Spleen (tissue), 11 donors: Measurements from ENCODE around the gene GPR52. TPM values are rescaled to one million over a fixed set of nuclear protein-coding genes. Genes with fewer than 3 reads are reported as not detected.

Source experiments
- DNase-seq: peaks from one replicate; pipeline ENCODE4 v3.0.0-alpha.2; 2020
- H3K27ac ChIP-seq, 8 donors: fragments of 200-600 bp; sonication (generic) in 7 of 8; 1 replicate in 4 of 8; 2 replicates in 4 of 8; pipeline versions ENCODE4 v1.5.0 to v1.8.0; 2016 to 2021; ENCODE audit warnings: inconsistent platforms in 4 of 8, mild to moderate bottlenecking in 4 of 8, moderate library complexity in 1 of 8
- H3K27me3 ChIP-seq, 7 donors: fragments of 200-600 bp; sonication (generic) in 6 of 7; replicated peaks in 1 of 7; 1 replicate in 4 of 7; 2 replicates in 3 of 7; pipeline versions ENCODE4 v1.5.0 to v1.8.0; 2016 to 2021; ENCODE audit warnings: inconsistent platforms in 3 of 7, mild to moderate bottlenecking in 1 of 7
- H3K36me3 ChIP-seq, 6 donors: fragments of 200-600 bp; sonication (generic) in 5 of 6; 1 replicate in 4 of 6; 2 replicates in 2 of 6; pipeline versions ENCODE4 v1.5.0 to v1.8.0; 2016 to 2021; ENCODE audit warnings: inconsistent platforms in 2 of 6
- H3K4me1 ChIP-seq, 6 donors: fragments of 200-600 bp; sonication (generic) in 5 of 6; 1 replicate in 3 of 6; 2 replicates in 3 of 6; pipeline versions ENCODE4 v1.5.0 to v1.8.0; 2016 to 2021; ENCODE audit warnings: inconsistent platforms in 3 of 6
- H3K4me3 ChIP-seq, 8 donors: fragments of 200-600 bp; sonication (generic) in 7 of 8; 1 replicate in 4 of 8; 2 replicates in 4 of 8; pipeline versions ENCODE4 v1.5.0 to v1.8.0; 2016 to 2021; ENCODE audit warnings: inconsistent platforms in 4 of 8, mild to moderate bottlenecking in 4 of 8, moderate library complexity in 2 of 8
- H3K9me3 ChIP-seq, 8 donors: fragments of 200-600 bp; sonication (generic) in 7 of 8; 1 replicate in 4 of 8; 2 replicates in 4 of 8; pipeline versions ENCODE4 v1.5.0 to v1.8.0; 2016 to 2021; ENCODE audit warnings: inconsistent platforms in 4 of 8
- POLR2A ChIP-seq, 3 donors: fragments of 450-650 bp; IDR thresholded peaks; one replicate each; pipeline ENCODE4 v1.5.1; 2017; ENCODE audit warnings: antibody characterized with exemption in 3 of 3, mild to moderate bottlenecking in 1 of 3
- POLR2AphosphoS5 ChIP-seq, 3 donors: sonication (generic); formaldehyde crosslinking; IDR thresholded peaks; one replicate each; pipeline ENCODE4 v1.5.1; 2017; ENCODE audit warnings: antibody characterized with exemption in 3 of 3
- WGBS, 5 donors: extraction: QIAGEN DNeasy Blood & Tissue Kit in 3 of 5; methylation state at CpG; one replicate each; pipeline versions ENCODE4 v1.1.5 to v1.1.7; 2013 to 2018; 5-methylcytosine and 5-hydroxymethylcytosine counted together
- intact Hi-C: fragments of 100-400 bp; cut with DNase I; formaldehyde crosslinking; loops from one replicate; pipeline ENCODE4 v1.15.0; 2023; ENCODE audit warnings: low total_unique reads
- polyA plus RNA-seq, 3 donors: library from polyadenylated mRNA; stranded (reverse); fragments of 200-250 nt; gene quantifications; one replicate each; pipeline ENCODE4 v1.2.1, GENCODE V29; 2013
- total RNA-seq, 7 donors: library from RNA; depleted of rRNA in 3 of 7; stranded (reverse); fragments of >200 nt in 3 of 7; fragmentation: NEBNext Ultra II Directional in 4 of 7; extraction: Animal tissue kit (Norgen Biotek cat#: 25700) in 4 of 7; gene quantifications; one replicate each; pipeline versions ENCODE4 v1.1.0 to v1.2.1, GENCODE V29; 2016 to 2021
- TF ChIP-seq, protein P1 (sequence below), 11 experiments: fragments of 200-600 bp in 7 of 11; fragments of 450-650 bp in 4 of 11; sonication (generic) in 4 of 11; IDR thresholded peaks in 8 of 11; conservative IDR thresholded peaks in 3 of 11; 1 replicate in 7 of 11; 2 replicates in 4 of 11; pipeline versions ENCODE4 v1.4.0 to v1.8.0; 2016 to 2021; ENCODE audit warnings: antibody characterized with exemption in 11 of 11, inconsistent platforms in 4 of 11, mild to moderate bottlenecking in 1 of 11
- donor health status: healthy with polysubstance abuse.
- donor health status: DM: no; HTN: no; CAD: no; lungs with moderate emphysema.
- donor health status: DM: no; HTN: no; CAD: no.
- donor health status: Bipolar disorder and iron deficiency.
- donor health status: healthy.
- donor health status: DM: no; HTN: no; CAD: no.
- donor health status: DM: yes; HTN: yes; CAD: no.

Gene GPR52
- total and polyA plus RNA-seq, 10 donors: 0.13 to 21.4 (median 6.3) TPM; not detected in 2

GRCh38 chr1:174413632-174414031 lies 34.1 kb upstream of the GPR52 start:
- intact Hi-C loops: no loop called here
- Histone ChIP-seq H3K27me3 (no peaks in the 10 kb centered on the region), H3K4me3 (peak overlapping the region in 1 of 8 donors; percentile 15), H3K27ac (no peak overlapping the region), H3K36me3 (no peaks in the 10 kb centered on the region), H3K4me1 (peaks cover 0 to 10% (median 0%) of the 10 kb centered on the region in 6 donors), H3K9me3 (peaks cover 0 to 10% (median 2%) of the 10 kb centered on the region in 8 donors)
- TF ChIP-seq POLR2A (IDR thresholded peaks at IDR 0.05): no peak
- TF ChIP-seq, protein P1, sequence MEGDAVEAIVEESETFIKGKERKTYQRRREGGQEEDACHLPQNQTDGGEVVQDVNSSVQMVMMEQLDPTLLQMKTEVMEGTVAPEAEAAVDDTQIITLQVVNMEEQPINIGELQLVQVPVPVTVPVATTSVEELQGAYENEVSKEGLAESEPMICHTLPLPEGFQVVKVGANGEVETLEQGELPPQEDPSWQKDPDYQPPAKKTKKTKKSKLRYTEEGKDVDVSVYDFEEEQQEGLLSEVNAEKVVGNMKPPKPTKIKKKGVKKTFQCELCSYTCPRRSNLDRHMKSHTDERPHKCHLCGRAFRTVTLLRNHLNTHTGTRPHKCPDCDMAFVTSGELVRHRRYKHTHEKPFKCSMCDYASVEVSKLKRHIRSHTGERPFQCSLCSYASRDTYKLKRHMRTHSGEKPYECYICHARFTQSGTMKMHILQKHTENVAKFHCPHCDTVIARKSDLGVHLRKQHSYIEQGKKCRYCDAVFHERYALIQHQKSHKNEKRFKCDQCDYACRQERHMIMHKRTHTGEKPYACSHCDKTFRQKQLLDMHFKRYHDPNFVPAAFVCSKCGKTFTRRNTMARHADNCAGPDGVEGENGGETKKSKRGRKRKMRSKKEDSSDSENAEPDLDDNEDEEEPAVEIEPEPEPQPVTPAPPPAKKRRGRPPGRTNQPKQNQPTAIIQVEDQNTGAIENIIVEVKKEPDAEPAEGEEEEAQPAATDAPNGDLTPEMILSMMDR (IDR thresholded peaks at IDR 0.05 in 8 of 11, conservative IDR thresholded peaks at IDR 0.05 in 3 of 11): no peak
- no peak for TF ChIP-seq POLR2AphosphoS5 (IDR thresholded peaks at IDR 0.05)
- 80 to 92% (median 86%) methylated on average over 4 of the region's 4 CpGs for WGBS, 5 donors
- no peak for DNase-seq

DNA sequence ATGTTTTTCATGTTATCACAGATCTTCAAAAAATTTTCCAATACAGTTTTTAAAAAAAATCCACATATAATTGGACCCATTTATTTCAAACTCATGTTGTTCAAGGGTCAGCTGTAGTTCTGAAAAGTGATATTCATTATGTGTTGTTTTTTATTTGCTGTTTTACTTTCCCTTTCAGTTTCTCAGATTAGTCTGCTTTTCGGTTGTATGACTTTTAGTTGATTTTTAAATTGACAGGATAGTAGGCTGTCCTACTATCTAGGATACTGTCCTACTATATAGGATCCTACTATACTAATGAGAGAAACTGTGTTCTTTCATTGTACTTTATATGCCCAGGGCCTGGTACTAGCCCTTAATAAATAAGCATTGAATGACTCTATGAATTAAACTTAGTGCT lies 33.6 kb upstream of the GPR52 start:
- 17 to 25% (median 18%) methylated on average over 1 of the region's 1 CpG for WGBS, 5 donors
- H3K27ac ChIP-seq: peak overlapping the region in 1 of 8 donors; percentile 21
- H3K36me3 ChIP-seq: no peaks in the 10 kb centered on the region
- no peak for DNase-seq
- intact Hi-C loops: no loop called here
- H3K27me3 ChIP-seq: no peaks in the 10 kb centered on the region
- TF ChIP-seq POLR2AphosphoS5 (IDR thresholded peaks at IDR 0.05) (no peak), POLR2A (IDR thresholded peaks at IDR 0.05) (no peak)
- TF ChIP-seq, protein P1 (IDR thresholded peaks at IDR 0.05 in 8 of 11, conservative IDR thresholded peaks at IDR 0.05 in 3 of 11): no peak
- H3K4me3 ChIP-seq: peak overlapping the region in 1 of 8 donors; percentile 15
- H3K9me3 ChIP-seq: peaks cover 0 to 10% (median 2%) of the 10 kb centered on the region in 8 donors
- H3K4me1 ChIP-seq: peaks cover 0 to 10% (median 0%) of the 10 kb centered on the region in 6 donors

GRCh38 chr1:174415506-174415905 lies 32.3 kb upstream of the GPR52 start:
- no peaks in the 10 kb centered on the region for H3K27me3 ChIP-seq
- TF ChIP-seq POLR2A (IDR thresholded peaks at IDR 0.05): no peak
- TF ChIP-seq, protein P1 (IDR thresholded peaks at IDR 0.05 in 8 of 11, conservative IDR thresholded peaks at IDR 0.05 in 3 of 11): no peak
- no peak for TF ChIP-seq POLR2AphosphoS5 (IDR thresholded peaks at IDR 0.05)
- no peak overlapping the region for H3K27ac ChIP-seq
- intact Hi-C loops: no loop called here
- H3K4me3 ChIP-seq: no peak overlapping the region
- no peaks in the 10 kb centered on the region for H3K36me3 ChIP-seq
- no peak for DNase-seq
- H3K4me1 ChIP-seq: peaks cover 0 to 17% (median 0%) of the 10 kb centered on the region in 6 donors
- peaks cover 0 to 10% (median 2%) of the 10 kb centered on the region in 8 donors for H3K9me3 ChIP-seq
- WGBS, 5 donors: 90 to 98% (median 95%) methylated on average over 2 of the region's 2 CpGs

GRCh38 chr1:174417921-174418320 lies 29.8 kb upstream of the GPR52 start:
- peaks cover 0 to 17% (median 0%) of the 10 kb centered on the region in 6 donors for H3K4me1 ChIP-seq
- intact Hi-C loops: no loop called here
- H3K27me3 ChIP-seq: no peaks in the 10 kb centered on the region
- WGBS, 5 donors: 84 to 97% (median 95%) methylated on average over 2 of the region's 2 CpGs
- no peaks in the 10 kb centered on the region for H3K36me3 ChIP-seq
- H3K4me3 ChIP-seq: no peak overlapping the region
- no peaks in the 10 kb centered on the region for H3K9me3 ChIP-seq
- H3K27ac ChIP-seq: no peak overlapping the region
- DNase-seq: no peak
- TF ChIP-seq POLR2AphosphoS5 (IDR thresholded peaks at IDR 0.05): no peak
- no peak for TF ChIP-seq POLR2A (IDR thresholded peaks at IDR 0.05)
- TF ChIP-seq, protein P1 (IDR thresholded peaks at IDR 0.05 in 8 of 11, conservative IDR thresholded peaks at IDR 0.05 in 3 of 11): no peak
